Vagina (tissue), 2 donors: Measurements from ENCODE around the gene ZBTB20.

Source experiments
- CTCF ChIP-seq, 3 experiments: fragments of 450-650 bp in 2 of 3; fragments of 200-600 bp in 1 of 3; sonication (generic) in 1 of 3; IDR thresholded peaks; one replicate each; pipeline ENCODE4 v1.5.1; 2017 to 2019; ENCODE audit warnings: antibody characterized with exemption in 3 of 3, mild to moderate bottlenecking in 2 of 3, moderate library complexity in 2 of 3
- POLR2A ChIP-seq, 2 donors: fragments of 450-650 bp; IDR thresholded peaks; one replicate each; pipeline ENCODE4 v1.6.1; 2017; ENCODE audit warnings: antibody characterized with exemption in 2 of 2, mild to moderate bottlenecking in 2 of 2, moderate library complexity in 2 of 2
- POLR2AphosphoS5 ChIP-seq, 2 donors: sonication (generic); formaldehyde crosslinking; IDR thresholded peaks; one replicate each; pipeline ENCODE4 v1.9.0; 2017; ENCODE audit warnings: antibody characterized with exemption in 2 of 2, mild to moderate bottlenecking in 2 of 2, low read depth in 1 of 2; ENCODE audit not compliant: insufficient read depth in 1 of 2

DNA sequence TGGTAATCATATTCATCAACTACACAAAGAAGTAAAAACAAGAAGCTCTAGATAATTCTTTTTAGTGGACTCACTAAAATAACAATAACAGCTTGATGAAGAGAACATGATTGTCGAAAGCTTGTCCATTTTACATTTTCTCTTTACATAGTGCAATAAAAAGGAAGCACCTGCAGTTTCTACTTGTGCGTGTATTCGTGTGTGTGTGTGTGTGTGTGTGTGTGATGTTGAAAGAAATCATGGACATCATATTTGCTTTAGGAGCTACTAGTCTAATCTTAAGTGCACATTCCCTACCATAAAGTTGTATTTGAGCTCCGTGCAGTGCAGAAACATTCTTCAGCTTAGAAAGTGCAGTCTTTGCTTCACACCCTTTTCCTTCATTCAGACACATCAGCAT is 288.8 kb downstream of the ZBTB20 start:
- TF ChIP-seq CTCF (IDR thresholded peaks at IDR 0.05) (no peak), POLR2A (IDR thresholded peaks at IDR 0.05) (no peak), POLR2AphosphoS5 (IDR thresholded peaks at IDR 0.05; ENCODE audit: insufficient read depth in 1 of 2, low read depth in 1 of 2) (no peak)
